ENCODE measurements around the gene JAG1.

The JAG1 gene

GRCh38 chr20:10716855-10717254, 43.1 kb upstream of the JAG1 start:
- H3K4me3 ChIP-seq (ENCODE audit: low read depth, low read length) = no peak overlapping the region
- TF ChIP-seq CTCF (IDR thresholded peaks at IDR 0.05; ENCODE audit: low read depth, low read length) = no peak

- no peak overlapping the region for H3K4me3 ChIP-seq (ENCODE audit: low read depth, low read length)
Observed at GRCh38 chr20:10715035-10715434, 41.2 kb upstream of the JAG1 start.

GRCh38 chr20:10714236-10714975, 40.6 kb upstream of the JAG1 start:
- TF ChIP-seq CTCF (IDR thresholded peaks at IDR 0.05; ENCODE audit: low read depth, low read length) = no peak
- no peak overlapping the region for H3K4me3 ChIP-seq (ENCODE audit: low read depth, low read length)

More at GRCh38 chr20:10715035-10715434, 41.2 kb upstream of the JAG1 start:
- no peak for TF ChIP-seq CTCF (IDR thresholded peaks at IDR 0.05; ENCODE audit: low read depth, low read length)

GRCh38 chr20:10713161-10713560, 39.4 kb upstream of the JAG1 start:
- no peak for TF ChIP-seq CTCF (IDR thresholded peaks at IDR 0.05; ENCODE audit: low read depth, low read length)
- no peak overlapping the region for H3K4me3 ChIP-seq (ENCODE audit: low read depth, low read length)

GRCh38 chr20:10711903-10712451, 38.2 kb upstream of the JAG1 start:
- H3K4me3 ChIP-seq (ENCODE audit: low read depth, low read length) = no peak overlapping the region
- no peak for TF ChIP-seq CTCF (IDR thresholded peaks at IDR 0.05; ENCODE audit: low read depth, low read length)

- no peak overlapping the region for H3K4me3 ChIP-seq (ENCODE audit: low read depth, low read length)
- TF ChIP-seq CTCF (IDR thresholded peaks at IDR 0.05; ENCODE audit: low read depth, low read length) = no peak
Observed at GRCh38 chr20:10710991-10711775, 37.4 kb upstream of the JAG1 start.

GRCh38 chr20:10709916-10710315, 36.1 kb upstream of the JAG1 start:
- no peak overlapping the region for H3K4me3 ChIP-seq (ENCODE audit: low read depth, low read length)
- TF ChIP-seq CTCF (IDR thresholded peaks at IDR 0.05; ENCODE audit: low read depth, low read length) = no peak
